ENCODE results near the gene EIF2S2. TPM values are rescaled to one million over a fixed set of nuclear protein-coding genes. Genes with fewer than 3 reads are reported as not detected.

Gene EIF2S2
- total RNA-seq, 1 experiment from 2014 or later = 121 TPM

Small RNAs within 50 kb of the gene (microRNA-seq; reads per million reads assigned to microRNA genes)
- 1.2 reads per million for gene MIR4755 (ENCODE audit: borderline number of aligned reads)

Other genes with a start within 250 kb of the EIF2S2 start
- gene RALY, start 118.3 kb downstream of the EIF2S2 start, total RNA-seq (2021; ENCODE audit: unreplicated experiment) = 119 TPM
- not detected for gene ASIP, start 129.2 kb upstream of the EIF2S2 start, total RNA-seq (2021; ENCODE audit: unreplicated experiment)
- gene AHCY, start 191.1 kb upstream of the EIF2S2 start, total RNA-seq (2021; ENCODE audit: unreplicated experiment) = 350 TPM

Data from HCT116 (cell line).